K562 (cell line): ENCODE measurements around the gene CISD3. TPM values are rescaled to one million over a fixed set of nuclear protein-coding genes. Genes with fewer than 3 reads are reported as not detected.
A peak's percentile ranks its signal among the peaks of the same experiment; 100 is the strongest.

Experiments used
- ATAC-seq: fragments of 200-7000 bp; cut with Tn5 transposase; 3 replicates; pipeline ENCODE4 v1.9.1; 2020; ENCODE audit warnings: moderate library complexity
- BruUV-seq: library from RNA; stranded (reverse); fragments of 400-500 nt; replicated peaks from 2 replicates; lab custom pipeline; 2021; lab: Mats Ljungman, UMichigan
- CTCF ChIA-PET: fragments of 300-600 bp; formaldehyde crosslinking; extraction: SDS; loops from one replicate; lab custom pipeline; 2021; ENCODE audit warnings: low intra/inter-chr PET ratio; lab: Yijun Ruan, JAX
- POLR2A ChIA-PET: fragments of 300-600, 350-650 bp; sonication (Branson Sonifier 250); formaldehyde crosslinking; extraction: SDS; loops from one replicate; lab custom pipeline; 2021; ENCODE audit warnings: antibody characterized with exemption, inconsistent platforms; lab: Yijun Ruan, JAX
- DNase-seq, 4 experiments: peaks; one replicate each; pipeline versions ENCODE4 v3.0.0 to v3.0.0-alpha.2; 2011 to 2018; ENCODE audit warnings: low spot score in 3 of 4, mixed read lengths in 3 of 4; ENCODE audit errors: extremely low read depth in 1 of 4
- FAIRE-seq: peaks from 2 replicates; lab custom pipeline; 2011; peaks lifted over from hg19 to GRCh38; lab: Jason Lieb, UNC
- H2AFZ ChIP-seq: 2 replicates; pipeline ENCODE4 v1.6.0; 2011; ENCODE audit warnings: low read depth, low read length, control low read depth, inconsistent platforms
- H3K27ac ChIP-seq: fragments of 200-600 bp; 3 replicates; pipeline ENCODE4 v1.8.0; 2011; ENCODE audit warnings: low read depth, mild to moderate bottlenecking, control low read depth, inconsistent platforms, low read length, moderate library complexity, mixed read lengths; ENCODE audit errors: extremely low read depth
- H3K27me3 ChIP-seq, 2 experiments: fragments of 300-600 bp in 1 of 2; 2 replicates in 1 of 2; 3 replicates in 1 of 2; pipeline versions ENCODE4 v1.6.0 to v1.8.0; 2011; ENCODE audit warnings: inconsistent platforms in 2 of 2, low read length in 2 of 2, mild to moderate bottlenecking in 1 of 2, mixed read lengths in 1 of 2, moderate library complexity in 1 of 2; ENCODE audit not compliant: control insufficient read depth in 2 of 2, insufficient read depth in 2 of 2
- H3K36me3 ChIP-seq: fragments of 300-600 bp; 3 replicates; pipeline ENCODE4 v1.8.0; 2011; ENCODE audit warnings: mild to moderate bottlenecking, low read length, inconsistent platforms; ENCODE audit not compliant: control insufficient read depth, insufficient read depth
- H3K4me1 ChIP-seq, 2 experiments: fragments of 200-600 bp in 1 of 2; replicated peaks in 1 of 2; 2 replicates in 1 of 2; 3 replicates in 1 of 2; pipeline versions ENCODE4 v1.5.1 to v1.8.0; 2011; ENCODE audit warnings: inconsistent platforms in 2 of 2, low read length in 2 of 2, mild to moderate bottlenecking in 1 of 2, mixed read lengths in 1 of 2, moderate library complexity in 1 of 2; ENCODE audit not compliant: control insufficient read depth in 2 of 2, insufficient read depth in 2 of 2
- H3K4me2 ChIP-seq: 2 replicates; pipeline ENCODE4 v1.6.1; 2011; ENCODE audit warnings: low read length, control low read depth, inconsistent platforms, mixed read lengths; ENCODE audit not compliant: insufficient read depth
- H3K4me3 ChIP-seq: fragments of 200-600 bp; sonication (generic), shearing (Covaris generic); 2 replicates; pipeline ENCODE4 v1.5.1; 2016; ENCODE audit warnings: control low read depth, inconsistent platforms
- H3K79me2 ChIP-seq: fragments of 200-600 bp; 3 replicates; pipeline ENCODE4 v1.8.0; 2011; ENCODE audit warnings: low read length, inconsistent platforms; ENCODE audit not compliant: control insufficient read depth, insufficient read depth
- H3K9ac ChIP-seq, 2 experiments: 2 replicates each; pipeline versions ENCODE4 v1.6.0 to v1.6.1; 2011; ENCODE audit warnings: low read depth in 2 of 2, low read length in 2 of 2, control low read depth in 1 of 2, inconsistent platforms in 1 of 2, mild to moderate bottlenecking in 1 of 2, mixed read lengths in 1 of 2; ENCODE audit not compliant: insufficient read depth in 1 of 2
- H3K9me1 ChIP-seq: one replicate; pipeline ENCODE4 v1.6.0; 2011; ENCODE audit warnings: inconsistent platforms, mild to moderate bottlenecking, low read length, moderate library complexity; ENCODE audit not compliant: control insufficient read depth, insufficient read depth
- H3K9me3 ChIP-seq: replicated peaks from 2 replicates; pipeline ENCODE4 v1.5.1; 2011; ENCODE audit warnings: low read depth, low read length, inconsistent platforms; ENCODE audit not compliant: control insufficient read depth, insufficient read depth
- H4K20me1 ChIP-seq: replicated peaks from 2 replicates; pipeline ENCODE4 v1.6.1; 2011; ENCODE audit warnings: low read length, inconsistent platforms, mixed read lengths; ENCODE audit not compliant: control insufficient read depth, insufficient read depth
- ARID1B ChIP-seq: fragments of 450-650 bp; IDR thresholded peaks from 2 replicates; pipeline ENCODE4 v1.6.1; 2016; ENCODE audit warnings: antibody characterized with exemption, mild to moderate bottlenecking, inconsistent platforms
- ARID2 ChIP-seq: fragments of 450-650 bp; IDR thresholded peaks from 2 replicates; pipeline ENCODE4 v1.6.1; 2017; ENCODE audit warnings: antibody characterized with exemption, mild to moderate bottlenecking
- EGR1 ChIP-seq: fragments of 450-650 bp; conservative IDR thresholded peaks from 2 replicates; pipeline ENCODE4 v1.6.1; 2017; ENCODE audit warnings: mild to moderate bottlenecking
- ELF4 ChIP-seq: fragments of 450-650 bp; formaldehyde crosslinking; IDR thresholded peaks from 2 replicates; pipeline ENCODE4 v1.4.0; 2022; ENCODE audit warnings: missing genetic modification characterization
- ETV6 ChIP-seq, 3 experiments: fragments of 150-350 bp in 1 of 3; sonication (generic) in 1 of 3; formaldehyde crosslinking in 1 of 3; IDR thresholded peaks; 2 replicates each; pipeline versions ENCODE4 v1.6.1 to v1.8.0; 2014 to 2022; ENCODE audit warnings: borderline replicate concordance in 2 of 3, low read depth in 2 of 3, antibody characterized with exemption in 1 of 3, low read length in 1 of 3, mild to moderate bottlenecking in 1 of 3, missing genetic modification reagents in 1 of 3
- KDM1A ChIP-seq, 2 experiments: fragments of 450-650 bp; IDR thresholded peaks; 2 replicates each; pipeline ENCODE4 v1.6.1; 2016; ENCODE audit warnings: mild to moderate bottlenecking in 2 of 2
- MECOM ChIP-seq: fragments of 250-450 bp; sonication (Bioruptor Pico); IDR thresholded peaks from 2 replicates; pipeline ENCODE4 v1.8.0; 2022; ENCODE audit warnings: inconsistent platforms
- SMARCA5 ChIP-seq: fragments of 450-650 bp; IDR thresholded peaks from 2 replicates; pipeline ENCODE4 v1.6.1; 2016
- SRSF7 ChIP-seq: fragments of 200-400 bp; formaldehyde crosslinking; optimal IDR thresholded peaks from 2 replicates; pipeline ENCODE3; 2017; ENCODE audit warnings: mild to moderate bottlenecking, low read depth, low read length
- ZBTB1 ChIP-seq: sonication (generic); formaldehyde crosslinking; IDR thresholded peaks from 2 replicates; pipeline ENCODE4 v1.8.1; 2023; ENCODE audit warnings: missing genetic modification reagents, low read depth, mild to moderate bottlenecking, borderline replicate concordance
- ZNF764 ChIP-seq: fragments of 250-450 bp; sonication (Bioruptor Pico); IDR thresholded peaks from 2 replicates; pipeline ENCODE4 v1.4.0; 2020; ENCODE audit warnings: low read depth, mild to moderate bottlenecking, moderate library complexity
- WGBS: fragments of 100-300 bp; shearing (Covaris generic); methylation state at CpG from one replicate; pipeline ENCODE4 v1.1.6; 2016; ENCODE audit warnings: low coverage, mixed read lengths; ENCODE audit not compliant: insufficient coverage; ENCODE audit errors: missing lambda C conversion rate; 5-methylcytosine and 5-hydroxymethylcytosine counted together
- in situ Hi-C: fragments of 300-500 bp; cut with MboI; formaldehyde crosslinking; loops from 4 replicates; pipeline ENCODE4 v1.15.0; 2018; ENCODE audit warnings: inconsistent platforms, mixed read lengths
- intact Hi-C: fragments of 100-400 bp; cut with micrococcal nuclease; formaldehyde crosslinking; loops from 2 replicates; pipeline ENCODE4 v1.14.2; 2022
- polyA plus RNA-seq, 8 experiments: library from polyadenylated mRNA; depleted of rRNA in 4 of 8; stranded (reverse) in 5 of 8; unstranded in 3 of 8; fragments of >200 nt; fragmentation: Nextera tagmentation in 2 of 8; fragmentation: Illumina TruSeq in 1 of 8; extraction: Ambion mirVana in 2 of 8; extraction: Trizol in 1 of 8; gene quantifications; 2 replicates each; pipeline versions ENCODE4 v1.2.1 to v1.2.3, GENCODE V29; 2011 to 2014; ENCODE audit warnings: inconsistent platforms in 1 of 8, missing spikeins in 1 of 8
- total RNA-seq, 7 experiments: library from RNA; depleted of rRNA in 6 of 7; stranded (reverse); fragments of >200 nt in 6 of 7; fragmentation: Illumina TruSeq in 2 of 7; extraction: Trizol in 2 of 7; gene quantifications; 2 replicates each; pipeline versions ENCODE4 v1.2.1 to v1.2.3, GENCODE V29; 2011 to 2021; ENCODE audit warnings: low replicate concordance in 1 of 7
- TF ChIP-seq, protein P1 (sequence below): fragments of 250-450 bp; sonication (Bioruptor Pico); IDR thresholded peaks from 2 replicates; pipeline ENCODE4 v1.4.0; 2020
- TF ChIP-seq, protein P2 (sequence below): fragments of 450-650 bp; IDR thresholded peaks from 2 replicates; pipeline ENCODE4 v1.6.1; 2018; ENCODE audit not compliant: partially characterized antibody

The CISD3 gene
- total and polyA plus RNA-seq, 9 of the 15 experiments (the other 6 are each of a cell fraction or from before 2014, with no cell fraction given) = 5.0 to 60.7 (median 15.7) TPM

DNA sequence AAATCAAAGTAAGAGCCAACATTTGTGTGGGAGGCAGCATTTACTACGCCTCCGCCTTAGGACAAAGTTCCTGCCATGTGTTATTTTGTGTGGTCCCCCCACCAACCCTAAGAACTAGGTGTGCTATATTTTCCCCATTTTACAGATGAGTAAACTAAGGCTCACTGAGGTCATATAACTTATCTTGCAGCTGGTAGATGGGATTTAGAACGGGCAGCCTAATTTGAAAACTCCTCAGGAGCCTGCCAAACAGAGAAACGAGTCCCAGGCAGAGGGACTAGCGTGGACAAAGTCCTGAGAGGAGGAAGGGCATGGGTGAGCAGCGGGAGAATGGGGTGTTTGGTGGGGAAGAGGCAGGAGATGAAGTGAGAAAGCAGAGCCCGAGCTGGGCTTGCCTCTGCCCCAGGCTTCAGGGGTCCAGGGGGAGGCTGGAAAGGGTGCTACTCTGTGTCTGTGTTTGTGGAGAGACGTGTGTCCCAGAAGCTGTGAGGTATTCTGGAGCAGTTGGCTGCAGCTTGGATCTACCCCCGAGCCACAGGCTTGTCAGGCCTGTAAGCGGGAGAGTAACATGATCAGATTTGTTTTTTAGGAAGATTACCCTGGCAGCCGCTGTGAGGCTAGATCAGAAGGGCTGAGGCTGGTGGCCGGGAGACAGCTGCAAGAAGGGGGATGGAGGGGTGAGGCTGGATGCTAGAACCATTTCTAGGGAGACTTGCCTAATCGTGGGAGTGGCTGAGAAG is 20.1 kb upstream of the CISD3 start (continued):
- TF ChIP-seq ZNF764 (no peak), ELF4 (no peak), ZBTB1 (CRISPR knock-in tag) (no peak), EGR1 (0 out of 2 replicates have a peak, but pooled peaks have one; percentile 13), KDM1A (IDR thresholded peaks at IDR 0.05) (peak; percentile 68 to 73), ARID2 (no peak), MECOM (CRISPR knock-in tag) (no peak), ETV6 (IDR thresholded peaks at IDR 0.05; ENCODE audit: borderline replicate concordance in 1 of 2, low read depth in 2 of 2, low read length in 1 of 2) (no peak), ETV6 (CRISPR knock-in tag; IDR thresholded peaks at IDR 0.05; ENCODE audit: borderline replicate concordance) (no peak)
- TF ChIP-seq, protein P1, sequence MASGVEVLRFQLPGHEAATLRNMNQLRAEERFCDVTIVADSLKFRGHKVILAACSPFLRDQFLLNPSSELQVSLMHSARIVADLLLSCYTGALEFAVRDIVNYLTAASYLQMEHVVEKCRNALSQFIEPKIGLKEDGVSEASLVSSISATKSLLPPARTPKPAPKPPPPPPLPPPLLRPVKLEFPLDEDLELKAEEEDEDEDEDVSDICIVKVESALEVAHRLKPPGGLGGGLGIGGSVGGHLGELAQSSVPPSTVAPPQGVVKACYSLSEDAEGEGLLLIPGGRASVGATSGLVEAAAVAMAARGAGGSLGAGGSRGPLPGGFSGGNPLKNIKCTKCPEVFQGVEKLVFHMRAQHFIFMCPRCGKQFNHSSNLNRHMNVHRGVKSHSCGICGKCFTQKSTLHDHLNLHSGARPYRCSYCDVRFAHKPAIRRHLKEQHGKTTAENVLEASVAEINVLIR (CRISPR knock-in tag) = no peak

GRCh38 chr17:38710604-38710962 is 19.6 kb upstream of the CISD3 start:
- no TSS peak for BruUV-seq
- Histone ChIP-seq H2AFZ (no peak overlapping the region), H4K20me1 (peaks cover 8% of the 10 kb centered on the region; the same call in 1 of the 2 replicates), H3K27ac (no peak overlapping the region; the same call in 2 of the 3 replicates), H3K9ac (peak overlapping the region in 1 of 2 experiments; percentile 83; a peak in 1 of 4 replicates), H3K4me3 (no peak overlapping the region), H3K4me2 (peak overlapping the region; percentile 20; the same call in 1 of the 2 replicates), H3K4me1 (peaks cover 35 to 58% of the 10 kb centered on the region in 2 experiments), H3K27me3 (no peaks in the 10 kb centered on the region), H3K9me3 (no peaks in the 10 kb centered on the region), H3K36me3 (peaks cover 76% of the 10 kb centered on the region; the same call in 2 of the 3 replicates), H3K79me2 (peaks cover 25% of the 10 kb centered on the region), H3K9me1 (peaks cover 4% of the 10 kb centered on the region)
- FAIRE-seq = no peak
- in situ Hi-C loops = no loop called here
- peak; percentile 4; the same call in 2 of the 3 replicates for ATAC-seq
- WGBS = 65% methylated on average over 3 of the region's 3 CpGs
- intact Hi-C loops = no loop called here
- ChIA-PET CTCF (no interaction called here), POLR2A (interaction anchor here (0.6 to 3.5 kb wide), 8 partner anchors 8 to 151 kb away, joined by 3 to 30 read pairs (median 5); no protein-coding TSS in a partner anchor)
- no peak for DNase-seq
- TF ChIP-seq SMARCA5 = no peak
- TF ChIP-seq SRSF7 = no peak
- no peak for TF ChIP-seq ARID1B
- TF ChIP-seq, protein P2, sequence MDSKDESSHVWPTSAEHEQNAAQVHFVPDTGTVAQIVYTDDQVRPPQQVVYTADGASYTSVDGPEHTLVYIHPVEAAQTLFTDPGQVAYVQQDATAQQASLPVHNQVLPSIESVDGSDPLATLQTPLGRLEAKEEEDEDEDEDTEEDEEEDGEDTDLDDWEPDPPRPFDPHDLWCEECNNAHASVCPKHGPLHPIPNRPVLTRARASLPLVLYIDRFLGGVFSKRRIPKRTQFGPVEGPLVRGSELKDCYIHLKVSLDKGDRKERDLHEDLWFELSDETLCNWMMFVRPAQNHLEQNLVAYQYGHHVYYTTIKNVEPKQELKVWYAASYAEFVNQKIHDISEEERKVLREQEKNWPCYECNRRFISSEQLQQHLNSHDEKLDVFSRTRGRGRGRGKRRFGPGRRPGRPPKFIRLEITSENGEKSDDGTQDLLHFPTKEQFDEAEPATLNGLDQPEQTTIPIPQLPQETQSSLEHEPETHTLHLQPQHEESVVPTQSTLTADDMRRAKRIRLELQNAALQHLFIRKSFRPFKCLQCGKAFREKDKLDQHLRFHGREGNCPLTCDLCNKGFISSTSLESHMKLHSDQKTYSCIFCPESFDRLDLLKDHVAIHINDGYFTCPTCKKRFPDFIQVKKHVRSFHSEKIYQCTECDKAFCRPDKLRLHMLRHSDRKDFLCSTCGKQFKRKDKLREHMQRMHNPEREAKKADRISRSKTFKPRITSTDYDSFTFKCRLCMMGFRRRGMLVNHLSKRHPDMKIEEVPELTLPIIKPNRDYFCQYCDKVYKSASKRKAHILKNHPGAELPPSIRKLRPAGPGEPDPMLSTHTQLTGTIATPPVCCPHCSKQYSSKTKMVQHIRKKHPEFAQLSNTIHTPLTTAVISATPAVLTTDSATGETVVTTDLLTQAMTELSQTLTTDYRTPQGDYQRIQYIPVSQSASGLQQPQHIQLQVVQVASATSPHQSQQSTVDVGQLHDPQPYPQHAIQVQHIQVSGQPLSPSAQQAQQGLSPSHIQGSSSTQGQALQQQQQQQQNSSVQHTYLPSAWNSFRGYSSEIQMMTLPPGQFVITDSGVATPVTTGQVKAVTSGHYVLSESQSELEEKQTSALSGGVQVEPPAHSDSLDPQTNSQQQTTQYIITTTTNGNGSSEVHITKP = no peak
